HG03045 (cell line): Measurements from ENCODE around the gene ARID3C.

Experiments
- ATAC-seq: cut with Tn5 transposase; IDR thresholded peaks from one replicate; pipeline ENCODE4 v1.9.1; 2021; ENCODE audit warnings: mild to moderate bottlenecking, moderate library complexity; ENCODE audit not compliant: unreplicated experiment

The ARID3C gene

GRCh38 chr9:34600908-34601307 lies 28.0 kb downstream of the ARID3C start:
- no peak for ATAC-seq

- ATAC-seq = no peak
Observed at GRCh38 chr9:34599546-34599945, 29.3 kb downstream of the ARID3C start.

- ATAC-seq = no peak
Observed at GRCh38 chr9:34594177-34594576, 34.7 kb downstream of the ARID3C start.

- ATAC-seq = no peak
Observed at GRCh38 chr9:34592895-34593601, 35.8 kb downstream of the ARID3C start.

- no peak for ATAC-seq
Observed at GRCh38 chr9:34591917-34592866, 36.7 kb downstream of the ARID3C start.

GRCh38 chr9:34591248-34591916 lies 37.5 kb downstream of the ARID3C start:
- peak; percentile 61 for ATAC-seq

- no peak for ATAC-seq
Observed at GRCh38 chr9:34590381-34591247, 38.3 kb downstream of the ARID3C start.

- ATAC-seq = no peak
Observed at GRCh38 chr9:34589636-34590380, 39.1 kb downstream of the ARID3C start, which contains the start of gene CNTFR. Gene CNTFR, minus strand, starts transcription at chr9:34589724. Its CDS starts 20,743 bp downstream, at chr9:34568981.

GRCh38 chr9:34588671-34589635 lies 39.9 kb downstream of the ARID3C start:
- ATAC-seq = no peak

GRCh38 chr9:34587271-34587670 lies 41.6 kb downstream of the ARID3C start:
- ATAC-seq = no peak

GRCh38 chr9:34585946-34586669 lies 42.8 kb downstream of the ARID3C start:
- no peak for ATAC-seq

- ATAC-seq = no peak
Observed at GRCh38 chr9:34584970-34585369, 43.9 kb downstream of the ARID3C start.

- no peak for ATAC-seq
Observed at GRCh38 chr9:34582787-34583186, 46.1 kb downstream of the ARID3C start.

- no peak for ATAC-seq
Observed at GRCh38 chr9:34581318-34581717, 47.5 kb downstream of the ARID3C start.

- no peak for ATAC-seq
Observed at GRCh38 chr9:34580358-34580757, 48.5 kb downstream of the ARID3C start.

- ATAC-seq = no peak
Observed at GRCh38 chr9:34579808-34580163, 49.1 kb downstream of the ARID3C start.

GRCh38 chr9:34579104-34579807 lies 49.6 kb downstream of the ARID3C start:
- ATAC-seq = no peak
